OCI-LY3 (cell line): Measurements from ENCODE around the gene MINDY4.

Experiments used
- CTCF ChIP-seq: fragments of 200-600, 300-600 bp; sonication (generic); IDR thresholded peaks from 2 replicates; pipeline ENCODE4 v1.5.1; 2014; ENCODE audit warnings: antibody characterized with exemption, low read length, low read depth
- EZH2phosphoT487 ChIP-seq: fragments of 200-600 bp; shearing (Covaris generic); IDR thresholded peaks from 2 replicates; pipeline ENCODE4 v1.6.1; 2018; ENCODE audit warnings: antibody characterized with exemption, mixed run types, low read depth

GRCh38 chr7:30723776-30724175 is 47.4 kb upstream of the MINDY4 start:
- no peak for TF ChIP-seq CTCF
- TF ChIP-seq EZH2phosphoT487 = no peak
